ENCODE data around the gene C12orf42.

DNA sequence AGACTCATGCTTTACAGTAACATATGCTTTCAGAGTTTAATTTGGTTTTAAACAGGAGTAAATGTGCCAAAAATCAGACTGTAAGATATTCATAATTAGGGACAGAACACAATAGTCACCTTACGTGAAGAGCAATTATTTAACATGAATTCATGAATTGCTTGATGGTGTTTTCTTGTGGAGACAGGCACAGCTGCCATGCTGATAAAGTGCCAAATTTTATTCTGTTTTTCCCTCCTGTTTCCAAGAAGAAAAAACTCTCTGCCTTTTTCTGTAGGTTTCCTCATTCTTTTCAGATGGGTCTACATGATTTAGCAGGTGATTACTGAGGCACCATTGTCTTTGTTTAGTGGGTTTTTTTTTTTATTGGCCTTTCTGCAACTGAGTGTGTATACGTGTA is 80.1 kb downstream of the C12orf42 start:
- TF ChIP-seq, protein P1, sequence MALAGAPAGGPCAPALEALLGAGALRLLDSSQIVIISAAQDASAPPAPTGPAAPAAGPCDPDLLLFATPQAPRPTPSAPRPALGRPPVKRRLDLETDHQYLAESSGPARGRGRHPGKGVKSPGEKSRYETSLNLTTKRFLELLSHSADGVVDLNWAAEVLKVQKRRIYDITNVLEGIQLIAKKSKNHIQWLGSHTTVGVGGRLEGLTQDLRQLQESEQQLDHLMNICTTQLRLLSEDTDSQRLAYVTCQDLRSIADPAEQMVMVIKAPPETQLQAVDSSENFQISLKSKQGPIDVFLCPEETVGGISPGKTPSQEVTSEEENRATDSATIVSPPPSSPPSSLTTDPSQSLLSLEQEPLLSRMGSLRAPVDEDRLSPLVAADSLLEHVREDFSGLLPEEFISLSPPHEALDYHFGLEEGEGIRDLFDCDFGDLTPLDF (CRISPR knock-in tag; IDR thresholded peaks at IDR 0.05) = no peak
- TF ChIP-seq, protein P2, sequence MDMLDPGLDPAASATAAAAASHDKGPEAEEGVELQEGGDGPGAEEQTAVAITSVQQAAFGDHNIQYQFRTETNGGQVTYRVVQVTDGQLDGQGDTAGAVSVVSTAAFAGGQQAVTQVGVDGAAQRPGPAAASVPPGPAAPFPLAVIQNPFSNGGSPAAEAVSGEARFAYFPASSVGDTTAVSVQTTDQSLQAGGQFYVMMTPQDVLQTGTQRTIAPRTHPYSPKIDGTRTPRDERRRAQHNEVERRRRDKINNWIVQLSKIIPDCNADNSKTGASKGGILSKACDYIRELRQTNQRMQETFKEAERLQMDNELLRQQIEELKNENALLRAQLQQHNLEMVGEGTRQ (CRISPR knock-in tag; IDR thresholded peaks at IDR 0.05) = no peak
- TF ChIP-seq CREM (CRISPR knock-in tag; IDR thresholded peaks at IDR 0.05) = no peak
- TF ChIP-seq, protein P3, sequence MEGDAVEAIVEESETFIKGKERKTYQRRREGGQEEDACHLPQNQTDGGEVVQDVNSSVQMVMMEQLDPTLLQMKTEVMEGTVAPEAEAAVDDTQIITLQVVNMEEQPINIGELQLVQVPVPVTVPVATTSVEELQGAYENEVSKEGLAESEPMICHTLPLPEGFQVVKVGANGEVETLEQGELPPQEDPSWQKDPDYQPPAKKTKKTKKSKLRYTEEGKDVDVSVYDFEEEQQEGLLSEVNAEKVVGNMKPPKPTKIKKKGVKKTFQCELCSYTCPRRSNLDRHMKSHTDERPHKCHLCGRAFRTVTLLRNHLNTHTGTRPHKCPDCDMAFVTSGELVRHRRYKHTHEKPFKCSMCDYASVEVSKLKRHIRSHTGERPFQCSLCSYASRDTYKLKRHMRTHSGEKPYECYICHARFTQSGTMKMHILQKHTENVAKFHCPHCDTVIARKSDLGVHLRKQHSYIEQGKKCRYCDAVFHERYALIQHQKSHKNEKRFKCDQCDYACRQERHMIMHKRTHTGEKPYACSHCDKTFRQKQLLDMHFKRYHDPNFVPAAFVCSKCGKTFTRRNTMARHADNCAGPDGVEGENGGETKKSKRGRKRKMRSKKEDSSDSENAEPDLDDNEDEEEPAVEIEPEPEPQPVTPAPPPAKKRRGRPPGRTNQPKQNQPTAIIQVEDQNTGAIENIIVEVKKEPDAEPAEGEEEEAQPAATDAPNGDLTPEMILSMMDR (IDR thresholded peaks at IDR 0.05) = no peak
- no peak for TF ChIP-seq TEAD4 (CRISPR knock-in tag; IDR thresholded peaks at IDR 0.05)
- no peak for TF ChIP-seq ELF4 (CRISPR knock-in tag; IDR thresholded peaks at IDR 0.05; ENCODE audit: low read depth)
- no peak for TF ChIP-seq KAT7 (CRISPR knock-in tag; IDR thresholded peaks at IDR 0.05; ENCODE audit: borderline replicate concordance)
